ENCODE measurements around the gene NTM. TPM values are rescaled to one million over a fixed set of nuclear protein-coding genes. Genes with fewer than 3 reads are reported as not detected.

NTM gene
- total and polyA plus RNA-seq, 2 experiments from 2014 or later = 25.9 to 49.0 TPM

DNA sequence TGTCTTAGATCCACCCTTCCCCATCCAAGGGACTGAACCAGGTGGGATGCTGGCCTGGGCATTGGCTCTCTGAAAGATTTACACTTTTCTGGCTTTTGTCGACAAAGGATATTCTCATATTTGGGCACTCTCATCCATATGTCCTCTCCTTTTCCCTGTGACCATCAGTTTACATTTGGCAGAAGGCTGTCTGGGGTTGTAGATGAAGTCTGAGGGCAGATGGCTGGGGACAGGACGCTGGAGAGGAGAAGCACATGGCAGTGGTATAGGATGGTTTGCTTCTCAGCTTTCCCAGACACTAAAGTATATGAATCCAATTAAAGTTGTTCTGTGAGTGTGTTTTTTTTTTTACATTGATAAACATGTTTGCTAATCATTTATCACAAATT is 757.5 kb downstream of the NTM start:
- H3K79me2 ChIP-seq (ENCODE audit: insufficient read depth) = 0 out of 2 replicates have a peak, but pooled peaks cover 3% of the 10 kb centered on the region
- H4K20me1 ChIP-seq (ENCODE audit: insufficient read depth) = no peaks in the 10 kb centered on the region
- H3K4me3 ChIP-seq = no peak overlapping the region
- H3K9me3 ChIP-seq (ENCODE audit: low read depth) = no peaks in the 10 kb centered on the region
- H3F3A ChIP-seq (ENCODE audit: insufficient read depth) = peaks cover 17% of the 10 kb centered on the region
- H2AFZ ChIP-seq = no peak overlapping the region
- no peak for DNase-seq
- in situ Hi-C loops (cut with MboI) = loop anchor here (10.0 kb wide), 3 partner anchors 203 to 393 kb away; no protein-coding TSS in a partner anchor
- peaks cover 17% of the 10 kb centered on the region for H3K4me1 ChIP-seq (ENCODE audit: insufficient read depth)
- no peaks in the 10 kb centered on the region for H3K36me3 ChIP-seq (ENCODE audit: low read depth)
- 92 to 95% methylated on average over 2 of the region's 2 CpGs for WGBS, 2 experiments (ENCODE audit: low coverage in 1 of 2, low lambda C conversion rate in 2 of 2, missing lambda C conversion rate in 2 of 2)
- H3K4me2 ChIP-seq (ENCODE audit: unreplicated experiment) = no peak overlapping the region
- no peak for TF ChIP-seq EZH2phosphoT487 (IDR thresholded peaks at IDR 0.05; ENCODE audit: insufficient read depth, low read depth)
- no peak for TF ChIP-seq EZH2 (IDR thresholded peaks at IDR 0.05; ENCODE audit: insufficient read depth, poor library complexity, severe bottlenecking)
- no peaks in the 10 kb centered on the region for H3K9me2 ChIP-seq (ENCODE audit: insufficient read depth)
- H3K27ac ChIP-seq = no peak overlapping the region
- no peaks in the 10 kb centered on the region for H3K27me3 ChIP-seq (replicated peaks; ENCODE audit: insufficient read depth)
- H3K9ac ChIP-seq = no peak overlapping the region

DNA sequence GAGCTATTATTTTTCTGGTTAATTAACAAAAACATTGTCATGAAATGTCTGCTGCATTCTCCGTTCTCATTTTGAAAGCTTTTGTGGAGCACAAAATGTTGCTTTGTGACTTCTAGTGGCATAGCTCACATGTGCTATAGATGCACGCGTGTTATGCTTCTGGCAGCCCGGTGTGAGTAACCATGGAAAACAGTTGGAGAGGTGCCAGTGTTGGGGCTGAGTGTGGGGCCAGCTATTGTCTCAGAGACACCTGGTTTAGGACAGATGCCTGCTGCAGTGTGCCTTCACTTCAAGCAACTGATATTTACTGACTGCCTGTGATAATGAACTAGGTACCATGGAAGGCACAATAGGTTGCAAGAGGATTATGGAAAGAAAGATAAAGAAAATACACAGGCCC is 760.6 kb downstream of the NTM start:
- no peak overlapping the region for H3K9ac ChIP-seq
- H3K9me3 ChIP-seq (ENCODE audit: low read depth) = no peaks in the 10 kb centered on the region
- H3K4me1 ChIP-seq (ENCODE audit: insufficient read depth) = peaks cover 18% of the 10 kb centered on the region
- 0 out of 2 replicates have a peak, but pooled peaks cover 3% of the 10 kb centered on the region for H3K79me2 ChIP-seq (ENCODE audit: insufficient read depth)
- no peaks in the 10 kb centered on the region for H3K27me3 ChIP-seq (replicated peaks; ENCODE audit: insufficient read depth)
- H3K36me3 ChIP-seq (ENCODE audit: low read depth) = no peaks in the 10 kb centered on the region
- TF ChIP-seq EZH2phosphoT487 (IDR thresholded peaks at IDR 0.05; ENCODE audit: insufficient read depth, low read depth) (no peak), EZH2 (IDR thresholded peaks at IDR 0.05; ENCODE audit: insufficient read depth, poor library complexity, severe bottlenecking) (no peak)
- DNase-seq = no peak
- in situ Hi-C loops (cut with MboI) = no loop called here
- H3K9me2 ChIP-seq (ENCODE audit: insufficient read depth) = no peaks in the 10 kb centered on the region
- H3K27ac ChIP-seq = no peak overlapping the region
- no peaks in the 10 kb centered on the region for H4K20me1 ChIP-seq (ENCODE audit: insufficient read depth)
- H3K4me2 ChIP-seq (ENCODE audit: unreplicated experiment) = no peak overlapping the region
- H2AFZ ChIP-seq = no peak overlapping the region
- H3F3A ChIP-seq (ENCODE audit: insufficient read depth) = peaks cover 17% of the 10 kb centered on the region; the same call in 1 of the 2 replicates
- 76 to 82% methylated on average over 4 of the region's 4 CpGs for WGBS, 2 experiments (ENCODE audit: low coverage in 1 of 2, low lambda C conversion rate in 2 of 2, missing lambda C conversion rate in 2 of 2)
- H3K4me3 ChIP-seq = no peak overlapping the region

GRCh38 chr11:132131961-132132360 is 761.5 kb downstream of the NTM start:
- in situ Hi-C loops (cut with MboI) = no loop called here
- no peak overlapping the region for H3K27ac ChIP-seq
- WGBS, 2 experiments (ENCODE audit: low coverage in 1 of 2, low lambda C conversion rate in 2 of 2, missing lambda C conversion rate in 2 of 2) = 59 to 62% methylated on average over 9 of the region's 9 CpGs
- no peak overlapping the region for H3K4me2 ChIP-seq (ENCODE audit: unreplicated experiment)
- H3K79me2 ChIP-seq (ENCODE audit: insufficient read depth) = 0 out of 2 replicates have a peak, but pooled peaks cover 3% of the 10 kb centered on the region
- no peak overlapping the region for H2AFZ ChIP-seq
- no peak overlapping the region for H3K4me3 ChIP-seq
- no peaks in the 10 kb centered on the region for H4K20me1 ChIP-seq (ENCODE audit: insufficient read depth)
- peaks cover 9% of the 10 kb centered on the region; the same call in 1 of the 2 replicates for H3K4me1 ChIP-seq (ENCODE audit: insufficient read depth)
- TF ChIP-seq EZH2phosphoT487 (IDR thresholded peaks at IDR 0.05; ENCODE audit: insufficient read depth, low read depth) = no peak
- TF ChIP-seq EZH2 (IDR thresholded peaks at IDR 0.05; ENCODE audit: insufficient read depth, poor library complexity, severe bottlenecking) = no peak
- H3K9me3 ChIP-seq (ENCODE audit: low read depth) = no peaks in the 10 kb centered on the region
- no peak overlapping the region for H3K9ac ChIP-seq
- no peak for DNase-seq
- no peaks in the 10 kb centered on the region for H3K27me3 ChIP-seq (replicated peaks; ENCODE audit: insufficient read depth)
- H3K9me2 ChIP-seq (ENCODE audit: insufficient read depth) = no peaks in the 10 kb centered on the region
- H3F3A ChIP-seq (ENCODE audit: insufficient read depth) = 0 out of 2 replicates have a peak, but pooled peaks cover 9% of the 10 kb centered on the region
- no peaks in the 10 kb centered on the region for H3K36me3 ChIP-seq (ENCODE audit: low read depth)

DNA sequence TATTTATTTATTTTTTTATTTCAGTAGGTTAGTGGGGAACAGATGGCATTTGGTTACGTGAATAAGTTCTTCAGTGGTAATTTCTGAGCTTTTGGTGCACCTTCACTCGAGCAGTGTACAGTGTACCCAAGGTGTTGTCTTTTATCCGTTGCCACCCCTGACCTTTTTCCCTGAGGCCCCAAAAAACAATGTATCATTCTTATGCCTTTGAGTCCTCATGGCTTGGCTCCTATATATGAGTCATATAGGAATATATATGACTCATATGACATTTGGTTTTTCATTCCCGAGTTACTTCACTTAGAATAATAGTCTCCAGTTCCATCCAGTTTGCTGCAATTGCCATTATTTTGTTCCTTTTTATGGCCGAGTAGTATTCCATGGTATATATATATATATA is 763.9 kb downstream of the NTM start:
- Histone ChIP-seq H3K4me3 (no peak overlapping the region), H3K27ac (no peak overlapping the region), H3F3A (ENCODE audit: insufficient read depth) (no peaks in the 10 kb centered on the region), H3K36me3 (ENCODE audit: low read depth) (no peaks in the 10 kb centered on the region), H3K4me2 (ENCODE audit: unreplicated experiment) (no peak overlapping the region), H3K79me2 (ENCODE audit: insufficient read depth) (no peaks in the 10 kb centered on the region), H3K27me3 (replicated peaks; ENCODE audit: insufficient read depth) (no peaks in the 10 kb centered on the region), H3K9ac (no peak overlapping the region), H4K20me1 (ENCODE audit: insufficient read depth) (no peaks in the 10 kb centered on the region), H3K9me3 (ENCODE audit: low read depth) (no peaks in the 10 kb centered on the region), H2AFZ (no peak overlapping the region), H3K9me2 (ENCODE audit: insufficient read depth) (no peaks in the 10 kb centered on the region), H3K4me1 (ENCODE audit: insufficient read depth) (0 out of 2 replicates have a peak, but pooled peaks cover 4% of the 10 kb centered on the region)
- peak; percentile 72 for DNase-seq
- no peak for TF ChIP-seq EZH2 (IDR thresholded peaks at IDR 0.05; ENCODE audit: insufficient read depth, poor library complexity, severe bottlenecking)
- no peak for TF ChIP-seq EZH2phosphoT487 (IDR thresholded peaks at IDR 0.05; ENCODE audit: insufficient read depth, low read depth)
- in situ Hi-C loops (cut with MboI) = no loop called here
- 60 to 65% methylated on average over 5 of the region's 5 CpGs for WGBS, 2 experiments (ENCODE audit: low coverage in 1 of 2, low lambda C conversion rate in 2 of 2, missing lambda C conversion rate in 2 of 2)

All from GM23248 (cell line).